A673 (cell line): ENCODE measurements around the gene TFCP2.

Source experiments
- CTCF ChIP-seq: fragments of 300-800, 200-600 bp; sonication (generic); conservative IDR thresholded peaks from 2 replicates; pipeline ENCODE4 v1.5.1; 2017; ENCODE audit warnings: low read depth, mild to moderate bottlenecking, antibody characterized with exemption, low read length, moderate library complexity, mixed read lengths
- EZH2 ChIP-seq: fragments of 200-600 bp; sonication (generic); IDR thresholded peaks from 2 replicates; pipeline ENCODE4 v1.6.1; 2017; ENCODE audit warnings: borderline replicate concordance, low read depth, mild to moderate bottlenecking, mixed read lengths, antibody characterized with exemption, low read length; ENCODE audit not compliant: poor library complexity, severe bottlenecking

- TF ChIP-seq CTCF (no peak), EZH2 (no peak)
Observed at GRCh38 chr12:51122844-51123243, 50.1 kb downstream of the TFCP2 start.
